Measurements from ENCODE around the gene BRME1.

DNA sequence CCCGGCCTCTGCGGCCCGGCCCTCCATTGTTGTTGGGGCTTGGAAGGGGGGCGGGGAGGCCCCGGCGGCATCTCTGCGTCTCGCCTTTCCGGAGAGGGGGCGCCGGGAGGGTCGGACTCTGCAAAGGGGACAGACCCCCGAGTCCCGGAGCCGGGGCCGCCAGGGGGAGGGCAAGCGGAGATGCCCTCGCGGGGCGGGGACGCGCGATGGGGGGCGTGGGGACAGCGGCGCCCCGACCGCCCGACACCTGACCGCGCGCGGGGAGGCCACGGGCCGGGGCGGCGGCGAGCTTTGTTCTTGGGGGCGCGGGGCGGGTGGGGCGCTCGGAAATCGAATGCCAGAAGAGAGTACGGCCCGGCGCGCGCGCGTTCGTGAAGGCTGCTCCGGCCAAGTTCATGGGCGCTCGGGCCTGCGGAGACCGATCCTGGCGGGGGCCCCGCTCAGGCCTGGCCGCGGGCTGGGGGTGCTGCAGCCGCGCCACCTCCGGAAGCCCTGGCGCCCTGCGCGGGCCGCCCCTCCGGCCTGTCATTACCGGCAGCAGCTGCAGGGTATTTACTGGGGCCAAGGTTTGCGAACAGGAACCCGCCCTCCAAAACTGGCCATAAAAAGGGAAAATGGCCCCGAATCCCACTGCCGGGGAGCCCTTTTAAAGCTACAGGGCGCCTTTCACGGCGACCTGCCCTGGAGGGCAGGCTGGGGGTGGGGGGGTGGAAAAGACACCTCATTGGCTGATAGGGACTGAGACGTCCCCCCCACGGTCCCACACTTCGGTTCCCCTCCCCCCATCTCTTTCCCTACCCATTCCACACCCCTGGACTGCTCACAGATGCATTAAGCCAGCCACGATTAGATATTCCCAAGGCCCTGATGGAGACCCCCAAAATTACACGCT is 40.1 kb downstream of the BRME1 start:
- TF ChIP-seq, protein P1, sequence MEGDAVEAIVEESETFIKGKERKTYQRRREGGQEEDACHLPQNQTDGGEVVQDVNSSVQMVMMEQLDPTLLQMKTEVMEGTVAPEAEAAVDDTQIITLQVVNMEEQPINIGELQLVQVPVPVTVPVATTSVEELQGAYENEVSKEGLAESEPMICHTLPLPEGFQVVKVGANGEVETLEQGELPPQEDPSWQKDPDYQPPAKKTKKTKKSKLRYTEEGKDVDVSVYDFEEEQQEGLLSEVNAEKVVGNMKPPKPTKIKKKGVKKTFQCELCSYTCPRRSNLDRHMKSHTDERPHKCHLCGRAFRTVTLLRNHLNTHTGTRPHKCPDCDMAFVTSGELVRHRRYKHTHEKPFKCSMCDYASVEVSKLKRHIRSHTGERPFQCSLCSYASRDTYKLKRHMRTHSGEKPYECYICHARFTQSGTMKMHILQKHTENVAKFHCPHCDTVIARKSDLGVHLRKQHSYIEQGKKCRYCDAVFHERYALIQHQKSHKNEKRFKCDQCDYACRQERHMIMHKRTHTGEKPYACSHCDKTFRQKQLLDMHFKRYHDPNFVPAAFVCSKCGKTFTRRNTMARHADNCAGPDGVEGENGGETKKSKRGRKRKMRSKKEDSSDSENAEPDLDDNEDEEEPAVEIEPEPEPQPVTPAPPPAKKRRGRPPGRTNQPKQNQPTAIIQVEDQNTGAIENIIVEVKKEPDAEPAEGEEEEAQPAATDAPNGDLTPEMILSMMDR (IDR thresholded peaks at IDR 0.05): no peak
- no peak for TF ChIP-seq POLR2A (IDR thresholded peaks at IDR 0.05)
